NB4 (cell line): Measurements from ENCODE around the gene STK32C.

ENCODE experiments used
- CTCF ChIP-seq: IDR thresholded peaks from one replicate; pipeline ENCODE4 v1.5.1; 2012; ENCODE audit warnings: low read depth, low read length
- MAX ChIP-seq: IDR thresholded peaks from 2 replicates; pipeline ENCODE4 v1.6.1; 2011; ENCODE audit warnings: low read depth, low read length
- POLR2A ChIP-seq: IDR thresholded peaks from 2 replicates; pipeline ENCODE4 v1.6.1; 2011; ENCODE audit warnings: mild to moderate bottlenecking; ENCODE audit not compliant: insufficient read length; ENCODE audit errors: extremely low read depth

- TF ChIP-seq CTCF, result no peak
- no peak for TF ChIP-seq POLR2A
- TF ChIP-seq MAX, result no peak
Observed at GRCh38 chr10:132176623-132177500, 130.9 kb downstream of the STK32C start.
